Gastroesophageal sphincter (tissue), 3 donors: ENCODE data around the gene SERPINH1.

Experiments
- EP300 ChIP-seq: sonication (generic); formaldehyde crosslinking; IDR thresholded peaks from one replicate; pipeline ENCODE4 v1.6.1; 2017; ENCODE audit warnings: antibody characterized with exemption, mild to moderate bottlenecking
- POLR2A ChIP-seq, 2 donors: fragments of 450-650 bp; IDR thresholded peaks; one replicate each; pipeline ENCODE4 v1.6.1; 2017; ENCODE audit warnings: antibody characterized with exemption in 2 of 2, mild to moderate bottlenecking in 2 of 2, moderate library complexity in 1 of 2
- TF ChIP-seq, protein P1 (sequence below), 4 experiments: fragments of 200-600 bp in 2 of 4; fragments of 450-650 bp in 2 of 4; sonication (generic) in 1 of 4; IDR thresholded peaks; one replicate each; pipeline ENCODE4 v1.5.1; 2017 to 2019; ENCODE audit warnings: antibody characterized with exemption in 4 of 4, mild to moderate bottlenecking in 2 of 4, moderate library complexity in 2 of 4

DNA sequence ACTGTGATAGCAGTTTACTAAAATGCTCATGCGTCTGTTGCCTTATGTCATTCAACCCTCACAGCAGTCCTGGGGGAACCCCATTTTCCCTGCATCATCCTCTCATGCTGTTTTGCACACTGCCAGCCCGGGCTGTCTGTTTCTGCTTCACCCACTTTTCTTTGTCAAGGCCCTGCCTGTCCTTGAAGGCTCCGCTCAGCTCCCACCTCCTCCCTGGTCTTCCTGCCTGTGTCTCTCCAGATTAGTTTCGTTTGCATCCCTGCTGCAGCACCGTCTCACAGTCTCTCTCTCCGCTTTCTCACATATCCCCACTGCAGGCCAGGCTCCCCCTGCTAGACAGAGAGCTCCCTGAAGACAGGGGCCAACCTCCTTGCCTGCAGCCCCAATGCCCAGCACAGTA lies 29.9 kb downstream of the SERPINH1 start:
- TF ChIP-seq, protein P1, sequence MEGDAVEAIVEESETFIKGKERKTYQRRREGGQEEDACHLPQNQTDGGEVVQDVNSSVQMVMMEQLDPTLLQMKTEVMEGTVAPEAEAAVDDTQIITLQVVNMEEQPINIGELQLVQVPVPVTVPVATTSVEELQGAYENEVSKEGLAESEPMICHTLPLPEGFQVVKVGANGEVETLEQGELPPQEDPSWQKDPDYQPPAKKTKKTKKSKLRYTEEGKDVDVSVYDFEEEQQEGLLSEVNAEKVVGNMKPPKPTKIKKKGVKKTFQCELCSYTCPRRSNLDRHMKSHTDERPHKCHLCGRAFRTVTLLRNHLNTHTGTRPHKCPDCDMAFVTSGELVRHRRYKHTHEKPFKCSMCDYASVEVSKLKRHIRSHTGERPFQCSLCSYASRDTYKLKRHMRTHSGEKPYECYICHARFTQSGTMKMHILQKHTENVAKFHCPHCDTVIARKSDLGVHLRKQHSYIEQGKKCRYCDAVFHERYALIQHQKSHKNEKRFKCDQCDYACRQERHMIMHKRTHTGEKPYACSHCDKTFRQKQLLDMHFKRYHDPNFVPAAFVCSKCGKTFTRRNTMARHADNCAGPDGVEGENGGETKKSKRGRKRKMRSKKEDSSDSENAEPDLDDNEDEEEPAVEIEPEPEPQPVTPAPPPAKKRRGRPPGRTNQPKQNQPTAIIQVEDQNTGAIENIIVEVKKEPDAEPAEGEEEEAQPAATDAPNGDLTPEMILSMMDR (IDR thresholded peaks at IDR 0.05), result no peak
- TF ChIP-seq POLR2A (IDR thresholded peaks at IDR 0.05) (no peak), EP300 (no peak)
